Neural crest cell (in vitro differentiated cells): ENCODE data around the gene C1QTNF4. TPM values are rescaled to one million over a fixed set of nuclear protein-coding genes. Genes with fewer than 3 reads are reported as not detected.
"Not testable (repeated sequence)": the region's sequence is repeated elsewhere in the genome, so short reads cannot be mapped to it uniquely, and the experiment has no call there.

ENCODE experiments used
- DNase-seq: peaks from one replicate; pipeline ENCODE4 v3.0.0; 2021; ENCODE audit warnings: low read depth, mixed read lengths, low spot score
- H3K27ac Mint-ChIP-seq: one replicate; pipeline ENCODE4 v1.8.0; 2021; ENCODE audit warnings: mild to moderate bottlenecking, mixed read lengths; ENCODE audit not compliant: unreplicated experiment
- H3K27me3 Mint-ChIP-seq: 2 replicates; pipeline ENCODE4 v1.8.0; 2021; ENCODE audit warnings: low read depth, mild to moderate bottlenecking, mixed read lengths
- H3K36me3 Mint-ChIP-seq: 2 replicates; pipeline ENCODE4 v1.8.0; 2021; ENCODE audit warnings: low read depth, mild to moderate bottlenecking, mixed read lengths
- H3K4me1 Mint-ChIP-seq: 2 replicates; pipeline ENCODE4 v1.8.0; 2021; ENCODE audit warnings: mixed read lengths
- H3K4me3 Mint-ChIP-seq: one replicate; pipeline ENCODE4 v1.8.0; 2021; ENCODE audit warnings: mild to moderate bottlenecking, mixed read lengths
- H3K9me3 Mint-ChIP-seq: 2 replicates; pipeline ENCODE4 v1.8.0; 2021; ENCODE audit warnings: mixed read lengths
- long read RNA-seq: library from polyadenylated mRNA; unstranded; transcript quantifications from one replicate; pipeline ENCODE4 v2.0.0, GENCODE V29; 2020
- total RNA-seq: library from RNA; stranded (reverse); gene quantifications from 2 replicates; pipeline ENCODE4 v1.2.1, GENCODE V29; 2021
- TF ChIP-seq, protein P1 (sequence below): fragments of 200-600 bp; sonication (generic); conservative IDR thresholded peaks from 2 replicates; pipeline ENCODE4 v1.5.0; 2021; ENCODE audit warnings: antibody characterized with exemption, mild to moderate bottlenecking

C1QTNF4 gene
- 18.9 and 21.4 TPM in 2 replicates for total RNA-seq
- long read RNA-seq, result 0 reads

DNA sequence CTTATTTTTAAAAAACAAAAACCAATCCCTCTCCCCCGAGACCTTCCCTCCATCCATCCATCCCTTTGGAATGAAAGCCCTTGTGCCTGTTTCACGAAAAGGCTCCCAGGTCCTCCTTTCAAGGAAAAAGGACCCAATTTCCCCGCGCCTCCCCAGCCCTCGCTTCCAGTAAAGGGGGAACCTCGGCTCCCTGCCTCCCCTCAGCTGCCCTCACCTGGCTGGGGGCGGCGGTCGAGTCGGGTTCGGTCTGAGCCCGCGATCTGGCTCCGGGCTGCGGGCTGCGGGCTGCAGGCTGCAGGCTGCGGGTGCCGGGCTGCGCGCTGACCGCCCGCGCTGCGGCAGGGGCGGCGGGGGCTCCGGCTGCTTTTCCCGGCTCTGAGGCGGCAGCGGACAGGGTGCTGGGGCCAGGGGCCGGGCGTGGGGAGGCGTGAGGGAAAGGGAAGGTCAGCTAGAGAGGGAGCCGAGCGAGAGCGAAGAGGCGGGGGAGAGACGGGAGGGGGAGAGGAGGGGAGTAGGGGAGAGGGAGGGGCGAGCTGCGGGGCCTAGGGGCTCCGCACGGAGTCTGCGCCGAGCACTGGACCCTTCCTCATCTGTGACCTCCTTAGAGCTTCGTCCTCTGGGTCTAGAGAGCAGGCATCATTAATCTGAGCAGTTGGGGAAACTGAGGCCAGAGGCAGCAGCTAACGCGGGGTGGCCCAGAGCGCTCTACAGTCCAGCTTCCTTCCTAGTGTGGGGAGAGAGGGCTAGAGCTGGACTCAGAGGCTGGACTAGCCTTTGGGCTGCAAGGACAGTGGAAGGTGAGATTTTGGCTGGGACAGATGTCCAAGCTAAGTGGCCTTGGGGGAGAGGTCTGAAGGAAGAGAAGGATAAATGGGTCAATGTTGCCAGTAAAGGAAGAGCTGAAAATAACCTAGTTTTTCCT is at the start of gene C1QTNF4:
TSS of gene C1QTNF4 (minus strand) at position 478 of the 922 bp plus-strand sequence. CDS start 3,601 bp downstream, outside the sequence.
- Mint-ChIP-seq H3K36me3 (no peaks in the 10 kb centered on the region), H3K4me1 (peaks cover 31% of the 10 kb centered on the region), H3K27me3 (peaks cover 14% of the 10 kb centered on the region), H3K4me3 (peak within 1 kb of the TSS; percentile 88), H3K9me3 (no peaks in the 10 kb centered on the region), H3K27ac (no peak within 1 kb of the TSS)
- TF ChIP-seq, protein P1, sequence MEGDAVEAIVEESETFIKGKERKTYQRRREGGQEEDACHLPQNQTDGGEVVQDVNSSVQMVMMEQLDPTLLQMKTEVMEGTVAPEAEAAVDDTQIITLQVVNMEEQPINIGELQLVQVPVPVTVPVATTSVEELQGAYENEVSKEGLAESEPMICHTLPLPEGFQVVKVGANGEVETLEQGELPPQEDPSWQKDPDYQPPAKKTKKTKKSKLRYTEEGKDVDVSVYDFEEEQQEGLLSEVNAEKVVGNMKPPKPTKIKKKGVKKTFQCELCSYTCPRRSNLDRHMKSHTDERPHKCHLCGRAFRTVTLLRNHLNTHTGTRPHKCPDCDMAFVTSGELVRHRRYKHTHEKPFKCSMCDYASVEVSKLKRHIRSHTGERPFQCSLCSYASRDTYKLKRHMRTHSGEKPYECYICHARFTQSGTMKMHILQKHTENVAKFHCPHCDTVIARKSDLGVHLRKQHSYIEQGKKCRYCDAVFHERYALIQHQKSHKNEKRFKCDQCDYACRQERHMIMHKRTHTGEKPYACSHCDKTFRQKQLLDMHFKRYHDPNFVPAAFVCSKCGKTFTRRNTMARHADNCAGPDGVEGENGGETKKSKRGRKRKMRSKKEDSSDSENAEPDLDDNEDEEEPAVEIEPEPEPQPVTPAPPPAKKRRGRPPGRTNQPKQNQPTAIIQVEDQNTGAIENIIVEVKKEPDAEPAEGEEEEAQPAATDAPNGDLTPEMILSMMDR, result no peak
- DNase-seq, result peak; percentile 49

DNA sequence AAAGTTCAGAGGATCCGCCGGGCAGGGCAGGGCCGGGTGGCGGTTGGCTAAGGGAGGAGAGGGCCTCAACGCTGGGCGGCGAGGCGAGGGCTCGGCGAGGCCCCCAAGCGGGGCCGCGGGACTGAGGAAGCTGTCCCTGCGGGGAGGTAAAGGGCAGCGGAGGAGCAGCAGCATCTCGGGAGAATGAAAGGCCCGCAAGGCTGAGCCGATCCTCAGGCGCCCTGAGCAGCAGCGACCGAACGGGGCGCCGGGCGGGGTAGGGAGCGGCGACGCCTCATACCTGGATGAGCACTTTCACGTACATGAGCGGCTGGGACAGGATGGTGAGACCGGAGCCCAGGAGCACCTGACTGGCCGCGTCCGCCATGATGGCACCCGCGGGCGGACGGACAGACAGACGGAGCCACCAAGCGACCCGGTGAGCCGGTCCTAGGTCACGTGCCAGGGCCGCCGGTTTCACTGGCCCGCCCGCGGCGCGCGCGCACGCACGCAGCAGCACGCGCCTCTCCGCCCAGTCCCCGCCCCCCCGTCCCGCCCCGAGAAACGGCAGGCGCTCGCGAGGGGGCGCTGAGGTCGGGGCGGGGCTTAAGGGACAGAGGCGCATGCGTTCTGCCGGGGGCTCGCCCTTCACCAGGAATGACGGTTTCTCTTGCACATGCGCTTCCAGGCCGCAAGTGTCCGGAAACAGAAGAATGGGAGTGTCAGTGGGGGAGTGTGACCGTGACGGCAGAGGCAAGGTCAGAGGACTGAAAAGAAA is 48.1 kb upstream of the C1QTNF4 start, which contains the start of gene MTCH2:
TSS of gene MTCH2 (minus strand) at position 461 of the 757 bp plus-strand sequence. CDS start at position 367, 94 bp downstream.
- TF ChIP-seq, protein P1, result peak; percentile 51
- Mint-ChIP-seq H3K36me3 (peaks cover 6% of the 10 kb centered on the region), H3K9me3 (no peaks in the 10 kb centered on the region), H3K27me3 (no peaks in the 10 kb centered on the region), H3K27ac (peak within 1 kb of the TSS; percentile 72), H3K4me1 (peaks cover 35% of the 10 kb centered on the region), H3K4me3 (peak within 1 kb of the TSS; percentile 92)
- peak; percentile 91 for DNase-seq

DNA sequence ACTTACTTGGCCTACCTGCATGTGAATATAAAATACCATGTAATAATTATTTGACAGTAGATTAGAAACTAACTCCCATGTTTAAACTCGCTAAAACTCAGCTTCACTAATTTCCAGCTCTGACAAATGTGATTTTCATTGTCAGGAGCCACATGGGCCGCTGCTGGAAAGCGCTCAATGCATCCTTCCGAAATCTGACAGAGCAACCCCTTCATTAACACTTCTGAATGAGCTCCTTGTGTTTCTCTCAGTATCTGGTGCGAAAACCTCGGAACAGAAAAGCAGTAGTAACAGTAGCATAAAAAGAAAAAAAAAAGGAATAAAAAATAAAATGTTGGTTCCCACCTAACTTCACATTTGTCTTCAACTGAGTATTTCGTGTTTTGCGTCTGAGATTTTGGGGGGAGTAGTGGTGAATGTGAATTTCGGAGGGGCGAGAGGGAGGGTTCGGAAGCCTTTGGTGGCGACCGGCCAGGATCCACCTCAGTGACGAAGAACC is 47.4 kb upstream of the C1QTNF4 start:
- TF ChIP-seq, protein P1, result no peak
- Mint-ChIP-seq H3K4me1 (peaks cover 35% of the 10 kb centered on the region), H3K9me3 (no peaks in the 10 kb centered on the region), H3K27ac (peak overlapping the region; percentile 71), H3K4me3 (peak overlapping the region; percentile 92), H3K36me3 (peaks cover 6% of the 10 kb centered on the region), H3K27me3 (no peaks in the 10 kb centered on the region)
- DNase-seq, result no peak

DNA sequence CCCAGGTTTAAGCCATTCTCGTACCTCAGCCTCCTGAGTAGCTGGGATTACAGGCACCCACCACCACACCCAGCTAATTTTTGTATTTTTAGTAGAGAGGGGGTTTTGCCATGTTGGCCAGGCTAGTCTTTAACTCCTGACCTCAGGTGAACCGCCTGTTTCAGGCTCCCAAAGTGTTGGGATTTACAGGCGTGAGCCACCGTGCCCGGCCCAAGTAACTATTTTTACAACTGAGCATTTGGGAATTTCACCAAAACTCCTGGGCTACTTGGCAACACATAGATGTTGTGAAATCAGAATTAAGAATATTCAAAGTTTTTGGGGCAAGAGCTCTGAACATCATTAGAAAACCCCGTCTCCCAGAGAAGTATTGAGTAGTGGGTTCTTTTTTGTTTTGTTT is 46.3 kb upstream of the C1QTNF4 start:
- H3K27me3 Mint-ChIP-seq, H3K27ac Mint-ChIP-seq, H3K36me3 Mint-ChIP-seq, DNase-seq, H3K9me3 Mint-ChIP-seq: not testable (repeated sequence)
- peak overlapping the region; percentile 92 for H3K4me3 Mint-ChIP-seq
- peaks cover 35% of the 10 kb centered on the region for H3K4me1 Mint-ChIP-seq

DNA sequence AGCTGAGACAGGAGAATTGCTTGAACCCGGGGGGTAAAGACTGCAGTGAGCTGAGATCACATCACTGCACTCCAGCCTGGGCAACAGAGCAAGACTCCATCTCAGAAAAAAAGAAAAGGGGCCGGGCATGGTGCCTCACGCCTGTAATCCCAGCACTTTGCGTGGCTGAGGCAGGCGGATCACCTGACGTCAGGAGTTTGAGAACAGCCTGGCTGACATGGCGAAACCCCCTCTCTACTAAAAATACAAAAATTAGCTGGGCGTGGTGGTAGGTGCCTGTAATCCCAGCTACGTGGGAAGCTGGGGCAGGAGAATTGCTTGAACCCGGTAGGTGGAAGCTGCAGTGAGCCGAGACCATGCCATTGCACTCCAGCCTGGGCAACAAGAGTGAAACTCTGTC is 42.1 kb upstream of the C1QTNF4 start:
- not testable (repeated sequence) for H3K9me3 Mint-ChIP-seq, DNase-seq, H3K27me3 Mint-ChIP-seq, H3K4me3 Mint-ChIP-seq, H3K27ac Mint-ChIP-seq
- peaks cover 18% of the 10 kb centered on the region for H3K4me1 Mint-ChIP-seq
- H3K36me3 Mint-ChIP-seq, result peaks cover 21% of the 10 kb centered on the region

DNA sequence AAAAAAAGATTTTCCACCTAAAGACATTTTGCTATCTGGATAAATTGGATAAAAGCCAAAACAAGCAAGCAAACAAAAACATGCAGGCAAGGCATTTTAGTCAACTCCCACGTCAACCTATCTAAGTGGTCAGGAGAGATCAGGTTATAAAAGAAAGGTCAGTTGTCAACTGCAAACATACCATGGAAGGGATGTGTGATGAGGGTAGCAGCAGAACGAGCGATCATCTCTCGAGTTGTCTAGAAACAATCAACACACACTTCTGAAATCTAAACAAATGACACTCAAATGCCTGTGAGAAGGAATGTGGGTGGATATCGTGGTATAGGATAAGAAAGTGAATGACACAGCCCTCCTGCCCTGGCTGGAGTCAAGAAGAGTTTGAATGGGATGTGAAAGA is 37.3 kb upstream of the C1QTNF4 start:
- peaks cover 20% of the 10 kb centered on the region for H3K36me3 Mint-ChIP-seq
- no peak for DNase-seq
- H3K4me1 Mint-ChIP-seq, result no peaks in the 10 kb centered on the region
- no peak overlapping the region for H3K27ac Mint-ChIP-seq
- no peaks in the 10 kb centered on the region for H3K27me3 Mint-ChIP-seq
- TF ChIP-seq, protein P1, result no peak
- no peak overlapping the region for H3K4me3 Mint-ChIP-seq
- H3K9me3 Mint-ChIP-seq, result no peaks in the 10 kb centered on the region
